HG02870 (cell line): ENCODE data around the gene IRF9.
A peak's percentile ranks its signal among the peaks of the same experiment; 100 is the strongest.

ENCODE experiments used
- ATAC-seq: cut with Tn5 transposase; IDR thresholded peaks from one replicate; pipeline ENCODE4 v1.9.1; 2021; ENCODE audit warnings: mild to moderate bottlenecking, moderate library complexity; ENCODE audit not compliant: unreplicated experiment

Gene IRF9

DNA sequence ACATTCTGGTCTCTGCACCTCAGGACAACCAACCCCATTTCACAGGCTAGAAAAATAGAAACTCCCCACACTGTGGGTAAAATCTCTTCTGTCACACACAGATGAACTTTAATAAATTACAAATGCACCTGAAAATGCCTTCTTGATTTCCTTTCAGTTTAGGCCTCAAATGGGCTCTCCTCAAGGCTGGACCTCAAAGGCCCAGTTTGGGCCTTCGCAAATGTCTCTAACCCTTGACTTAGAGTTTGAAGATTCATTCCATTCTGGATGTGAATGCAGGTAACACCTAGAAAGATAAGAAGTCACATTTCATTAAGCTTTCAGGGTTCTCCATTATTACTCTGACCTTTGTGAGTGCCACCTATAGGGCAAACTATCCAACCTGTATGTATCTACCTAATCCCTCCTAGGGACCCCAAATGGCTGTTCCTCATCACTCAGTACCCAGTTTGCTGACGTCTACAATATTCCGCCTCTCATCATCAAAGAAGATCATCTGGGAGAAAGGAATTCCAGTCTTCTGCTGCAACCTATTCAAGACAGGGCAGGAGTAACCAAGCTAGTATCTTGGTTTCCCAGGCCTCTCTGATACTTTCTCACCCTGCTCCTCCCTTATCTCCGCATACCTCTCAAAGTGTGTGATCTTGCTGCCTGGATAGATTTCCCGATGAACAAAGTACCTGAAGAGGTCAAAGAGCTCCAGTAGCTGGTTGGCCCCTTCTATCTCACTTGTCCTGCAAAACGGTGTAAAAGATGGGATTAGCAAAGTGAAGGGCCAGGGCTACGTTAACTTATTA, 53.0 kb downstream of the IRF9 start:
- ATAC-seq, result no peak

DNA sequence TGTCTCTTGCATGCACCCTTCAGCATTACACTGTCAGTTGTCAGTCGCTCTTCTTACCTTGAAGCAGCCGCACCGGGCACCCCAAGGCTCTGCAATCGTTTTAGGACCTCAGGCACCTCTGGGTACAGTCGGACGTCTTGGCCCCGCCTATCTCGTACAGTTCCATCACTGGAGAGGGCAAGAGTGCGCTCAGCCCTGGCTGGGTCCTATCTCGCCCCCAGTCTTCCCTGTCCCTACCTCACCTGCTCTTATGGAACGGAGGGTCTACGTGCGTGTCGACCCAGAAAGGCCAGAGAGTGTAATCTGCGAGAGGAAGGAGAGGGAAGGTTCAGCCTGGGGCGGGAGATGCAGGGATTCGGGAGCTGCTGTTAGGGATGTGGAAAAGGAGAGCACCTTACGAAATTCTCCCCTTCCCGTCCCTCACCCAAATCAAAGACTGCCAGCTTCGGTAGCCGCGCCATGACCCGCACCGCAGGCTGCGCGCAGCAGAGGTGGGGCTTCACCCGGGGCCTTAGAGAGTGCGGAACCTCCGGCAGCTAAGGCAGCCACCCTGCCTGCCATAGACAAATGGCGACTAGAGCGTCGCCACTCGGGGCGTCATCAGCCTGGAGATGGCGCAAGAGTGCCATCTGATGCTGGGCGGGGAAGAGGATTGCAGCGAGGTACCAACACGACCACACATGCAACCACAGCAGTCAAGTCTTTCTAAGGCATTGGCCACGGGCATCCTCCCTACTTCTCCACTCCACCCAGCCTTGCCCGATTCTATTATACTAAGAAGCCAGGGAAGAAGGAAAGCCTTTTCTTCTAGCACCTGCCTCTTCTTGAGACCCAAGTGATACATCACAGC, 54.7 kb downstream of the IRF9 start, which contains the start of gene MDP1:
Gene MDP1, minus strand, starts transcription at position 572 of the 850 bp plus-strand sequence. Its CDS starts 111 bp downstream, at position 461.
- peak; percentile 59 for ATAC-seq
